HUES6 (cell line): ENCODE results near the gene RDM1.

Experiments used
- H3K27ac ChIP-seq: 2 replicates; pipeline ENCODE4 v1.7.0; 2013; ENCODE audit warnings: low read depth, mild to moderate bottlenecking, low read length, inconsistent platforms
- H3K27me3 ChIP-seq: 2 replicates; pipeline ENCODE4 v1.6.1; 2013; ENCODE audit warnings: low read length; ENCODE audit not compliant: control insufficient read depth, insufficient read depth
- H3K36me3 ChIP-seq: 2 replicates; pipeline ENCODE4 v1.6.1; 2013; ENCODE audit warnings: low read length; ENCODE audit not compliant: control insufficient read depth, insufficient read depth
- H3K4me1 ChIP-seq: 2 replicates; pipeline ENCODE4 v1.6.1; 2013; ENCODE audit warnings: low read length; ENCODE audit not compliant: control insufficient read depth, insufficient read depth
- H3K4me3 ChIP-seq: 2 replicates; pipeline ENCODE4 v1.5.1; 2013; ENCODE audit warnings: low read depth, low read length
- H3K9ac ChIP-seq: one replicate; pipeline ENCODE4 v1.6.1; 2013; ENCODE audit warnings: mild to moderate bottlenecking, low read length
- H3K9me3 ChIP-seq: 2 replicates; pipeline ENCODE4 v1.6.1; 2013; ENCODE audit warnings: low read depth, low read length; ENCODE audit not compliant: control insufficient read depth, insufficient read depth

The RDM1 gene

GRCh38 chr17:35932586-35932985 is 2.0 kb upstream of the RDM1 start:
- Histone ChIP-seq H3K9ac (no peak overlapping the region), H3K4me3 (no peak overlapping the region), H3K4me1 (peaks cover 11% of the 10 kb centered on the region), H3K27me3 (peaks cover 4% of the 10 kb centered on the region; the same call in 1 of the 2 replicates), H3K27ac (no peak overlapping the region), H3K36me3 (no peaks in the 10 kb centered on the region), H3K9me3 (no peaks in the 10 kb centered on the region)

- no peak overlapping the region for H3K9ac ChIP-seq
- no peaks in the 10 kb centered on the region for H3K9me3 ChIP-seq
- H3K4me1 ChIP-seq = peaks cover 11% of the 10 kb centered on the region
- H3K36me3 ChIP-seq = no peaks in the 10 kb centered on the region
- H3K27me3 ChIP-seq = peaks cover 4% of the 10 kb centered on the region; the same call in 1 of the 2 replicates
- no peak overlapping the region for H3K4me3 ChIP-seq
- no peak overlapping the region for H3K27ac ChIP-seq
These were observed 1.3 kb upstream of the RDM1 start for GRCh38 chr17:35931794-35932425.

DNA sequence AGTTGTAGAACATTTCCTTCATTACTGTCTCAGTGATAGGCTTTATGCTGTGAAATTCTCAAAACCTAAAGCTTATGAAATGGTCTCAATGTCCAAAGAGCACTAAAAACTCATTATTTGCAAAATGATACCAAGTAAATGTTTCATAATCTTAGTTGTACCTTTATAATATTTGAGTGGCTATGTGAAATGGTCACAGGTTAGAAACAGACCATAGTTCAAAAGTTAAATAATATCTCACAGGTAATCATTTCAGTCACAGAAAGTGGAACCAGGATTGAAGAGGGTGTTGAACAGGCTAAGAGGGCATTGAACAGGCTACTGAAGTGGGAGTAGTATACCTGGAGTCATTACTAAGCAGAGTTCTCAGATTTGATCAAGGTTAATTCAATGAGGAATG is 2.9 kb downstream of the RDM1 start:
- Histone ChIP-seq H3K27me3 (peaks cover 4% of the 10 kb centered on the region; the same call in 1 of the 2 replicates), H3K9me3 (no peaks in the 10 kb centered on the region), H3K27ac (no peak overlapping the region), H3K36me3 (peaks cover 4% of the 10 kb centered on the region), H3K9ac (no peak overlapping the region), H3K4me1 (peaks cover 11% of the 10 kb centered on the region), H3K4me3 (no peak overlapping the region)

DNA sequence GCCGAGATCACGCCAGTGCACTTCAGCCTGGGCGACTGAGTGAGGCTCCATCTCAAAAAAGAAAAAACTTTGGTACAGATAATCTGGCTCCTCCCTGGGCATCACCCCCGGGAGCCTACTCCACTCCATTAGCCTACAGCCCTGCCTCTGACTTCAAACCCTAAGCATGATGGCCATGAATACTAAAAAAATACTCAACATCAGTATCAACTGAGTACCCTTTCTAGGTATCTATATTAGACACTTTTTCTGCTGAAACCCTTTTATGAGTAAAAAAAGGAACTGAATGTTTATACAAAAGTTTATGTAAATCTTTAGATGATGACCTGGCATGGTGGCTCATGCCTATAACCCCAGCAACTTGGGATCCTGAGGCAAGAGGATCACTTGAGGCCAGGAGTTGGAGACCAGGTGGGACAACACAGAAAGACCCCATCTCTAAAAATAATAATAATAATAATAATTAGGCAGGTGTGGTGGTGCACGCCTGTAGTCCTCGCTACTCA is 6.9 kb downstream of the RDM1 start:
- Histone ChIP-seq H3K27me3 (no peaks in the 10 kb centered on the region), H3K36me3 (peaks cover 9% of the 10 kb centered on the region), H3K9me3 (no peaks in the 10 kb centered on the region), H3K4me3 (no peak overlapping the region), H3K9ac (no peak overlapping the region), H3K4me1 (no peaks in the 10 kb centered on the region), H3K27ac (no peak overlapping the region)

DNA sequence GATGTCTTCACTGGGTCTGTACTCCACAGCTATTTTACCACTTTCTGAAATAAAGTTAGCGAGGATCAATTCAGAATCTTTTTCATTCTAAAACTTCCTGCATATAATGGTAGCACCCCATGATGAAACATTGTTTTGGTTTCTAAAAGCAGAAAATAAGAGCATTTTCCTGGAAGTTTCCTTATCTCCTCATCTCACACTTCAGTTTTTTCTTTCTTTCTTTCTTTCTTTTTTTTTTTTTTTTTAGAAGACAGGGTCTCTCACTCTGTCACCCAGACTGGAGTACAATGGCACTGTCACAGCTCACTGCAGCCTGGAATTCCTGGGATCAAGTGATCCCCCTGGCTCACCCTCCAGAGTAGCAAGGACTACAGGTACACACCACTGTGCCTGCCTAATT is 10.3 kb downstream of the RDM1 start:
- peaks cover 7% of the 10 kb centered on the region; the same call in 1 of the 2 replicates for H3K9me3 ChIP-seq
- peaks cover 9% of the 10 kb centered on the region for H3K36me3 ChIP-seq
- no peaks in the 10 kb centered on the region for H3K27me3 ChIP-seq
- H3K27ac ChIP-seq = no peak overlapping the region
- H3K4me3 ChIP-seq = no peak overlapping the region
- H3K9ac ChIP-seq = no peak overlapping the region
- no peaks in the 10 kb centered on the region for H3K4me1 ChIP-seq

GRCh38 chr17:35918665-35919064 is 11.9 kb downstream of the RDM1 start:
- Histone ChIP-seq H3K4me1 (no peaks in the 10 kb centered on the region), H3K27ac (no peak overlapping the region), H3K36me3 (peaks cover 5% of the 10 kb centered on the region; the same call in 1 of the 2 replicates), H3K27me3 (no peaks in the 10 kb centered on the region), H3K4me3 (no peak overlapping the region), H3K9ac (no peak overlapping the region), H3K9me3 (peaks cover 15% of the 10 kb centered on the region; the same call in 1 of the 2 replicates)

- Histone ChIP-seq H3K9ac (no peak overlapping the region), H3K27ac (no peak overlapping the region), H3K36me3 (peaks cover 4% of the 10 kb centered on the region; the same call in 1 of the 2 replicates)
These were observed 12.9 kb downstream of the RDM1 start for GRCh38 chr17:35917519-35918213.

GRCh38 chr17:35915153-35915964 is 15.2 kb downstream of the RDM1 start:
- Histone ChIP-seq H3K36me3 (no peaks in the 10 kb centered on the region), H3K4me1 (no peaks in the 10 kb centered on the region), H3K9ac (no peak overlapping the region), H3K4me3 (no peak overlapping the region), H3K27me3 (no peaks in the 10 kb centered on the region), H3K27ac (no peak overlapping the region), H3K9me3 (peaks cover 20% of the 10 kb centered on the region; the same call in 1 of the 2 replicates)

More at GRCh38 chr17:35917519-35918213, 12.9 kb downstream of the RDM1 start:
- no peaks in the 10 kb centered on the region for H3K27me3 ChIP-seq
- H3K4me1 ChIP-seq = no peaks in the 10 kb centered on the region
- peaks cover 19% of the 10 kb centered on the region; the same call in 1 of the 2 replicates for H3K9me3 ChIP-seq
- no peak overlapping the region for H3K4me3 ChIP-seq

GRCh38 chr17:35914354-35914753 is 16.2 kb downstream of the RDM1 start:
- Histone ChIP-seq H3K4me3 (no peak overlapping the region), H3K9me3 (peaks cover 26% of the 10 kb centered on the region; the same call in 1 of the 2 replicates), H3K27me3 (no peaks in the 10 kb centered on the region), H3K4me1 (no peaks in the 10 kb centered on the region), H3K9ac (no peak overlapping the region), H3K27ac (no peak overlapping the region), H3K36me3 (no peaks in the 10 kb centered on the region)

DNA sequence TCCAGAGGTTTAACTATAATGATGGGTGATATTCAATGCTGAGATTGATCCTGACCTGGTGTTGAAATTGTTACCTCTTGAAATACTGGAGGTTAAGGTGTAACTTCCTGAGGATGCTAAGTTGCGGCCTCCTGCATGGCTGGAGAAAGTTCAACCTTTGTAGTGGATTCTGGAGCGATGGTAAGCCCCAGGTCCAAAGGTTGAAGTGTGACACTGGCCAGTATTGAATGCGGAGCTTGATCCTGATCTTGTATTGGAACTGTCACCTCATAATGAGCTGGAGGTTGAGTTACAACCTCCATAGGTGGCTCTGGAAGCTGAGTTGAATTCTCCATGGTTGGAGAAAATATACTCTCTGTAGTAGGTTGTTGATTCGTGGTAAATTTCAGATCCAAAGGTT is 17.0 kb downstream of the RDM1 start:
- H3K9me3 ChIP-seq = peaks cover 26% of the 10 kb centered on the region; the same call in 1 of the 2 replicates
- H3K4me1 ChIP-seq = no peaks in the 10 kb centered on the region
- no peak overlapping the region for H3K27ac ChIP-seq
- H3K27me3 ChIP-seq = no peaks in the 10 kb centered on the region
- H3K36me3 ChIP-seq = no peaks in the 10 kb centered on the region
- no peak overlapping the region for H3K9ac ChIP-seq
- H3K4me3 ChIP-seq = no peak overlapping the region
